Astrocyte of the hippocampus (primary cell): ENCODE data around the gene FANCL.
A peak's percentile ranks its signal among the peaks of the same experiment; 100 is the strongest.
"Not testable (repeated sequence)": the region's sequence is repeated elsewhere in the genome, so short reads cannot be mapped to it uniquely, and the experiment has no call there.

Experiments used
- DNase-seq: peaks from one replicate; pipeline ENCODE4 v3.0.0; 2011; ENCODE audit warnings: low read depth, low spot score

The FANCL gene

GRCh38 chr2:58240670-58241545 is at the start of gene FANCL:
Gene FANCL, minus strand, starts transcription at chr2:58241325. Its CDS starts 12 bp downstream, at chr2:58241313.
- peak; percentile 95 for DNase-seq

DNA sequence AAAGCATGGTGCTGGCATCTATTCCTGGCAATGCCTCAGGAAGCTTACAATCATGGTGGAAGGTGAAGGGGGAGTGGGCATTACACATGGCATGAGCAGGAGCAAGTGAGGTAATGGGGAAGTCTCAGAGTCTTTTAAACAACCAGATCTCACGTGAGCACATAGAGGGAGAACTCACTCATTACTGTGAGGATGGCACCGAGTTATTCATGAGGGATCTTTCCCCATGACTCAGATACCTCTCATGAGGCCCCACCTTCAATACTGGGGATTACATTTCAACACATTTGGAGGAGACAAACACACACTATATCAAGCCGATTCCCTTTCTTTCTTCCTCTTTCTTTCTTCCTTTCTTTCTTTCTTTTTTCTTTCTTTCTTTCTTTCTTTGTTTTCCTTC is 47.9 kb upstream of the FANCL start:
- DNase-seq: no peak

DNA sequence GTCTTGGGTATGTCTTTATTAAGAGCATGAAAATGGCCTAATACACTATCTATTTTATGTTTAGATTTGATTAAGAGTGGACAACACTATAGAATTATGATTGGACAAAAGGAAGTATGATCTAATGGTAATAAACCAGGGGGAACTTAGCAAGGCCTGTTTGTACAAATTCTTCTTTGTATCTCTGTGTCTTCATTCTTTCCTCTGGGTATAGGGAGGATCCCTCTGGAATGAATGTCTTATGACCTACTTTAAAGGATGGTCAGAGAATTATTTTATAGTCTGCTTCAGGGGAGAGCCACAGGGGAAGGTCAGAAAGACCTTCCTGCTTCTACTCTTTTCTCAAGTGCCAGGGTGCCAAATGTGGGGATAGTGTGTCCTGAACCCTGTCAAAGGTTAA is 42.8 kb upstream of the FANCL start:
- no peak for DNase-seq

- not testable (repeated sequence) for DNase-seq
Observed at GRCh38 chr2:58275144-58275543, 34.0 kb upstream of the FANCL start.

DNA sequence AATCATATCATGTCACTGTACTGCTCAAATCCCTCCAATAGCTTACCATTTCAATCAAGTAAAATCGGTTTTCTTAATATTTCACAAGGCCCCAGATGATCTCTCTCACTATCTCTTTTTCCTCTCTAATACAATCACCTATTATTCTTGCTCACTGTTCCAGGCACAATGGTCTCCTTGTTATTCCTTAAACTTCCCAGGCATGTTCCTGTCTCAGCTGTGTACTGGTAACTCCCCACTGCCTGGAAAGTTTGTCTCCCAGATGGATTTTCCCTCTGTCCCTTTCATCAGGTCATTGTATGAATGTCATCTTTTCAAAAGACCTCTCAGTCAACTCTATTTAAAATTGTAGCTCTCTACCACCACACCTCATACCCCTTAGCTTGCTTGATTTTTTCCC is 30.7 kb upstream of the FANCL start:
- no peak for DNase-seq

DNA sequence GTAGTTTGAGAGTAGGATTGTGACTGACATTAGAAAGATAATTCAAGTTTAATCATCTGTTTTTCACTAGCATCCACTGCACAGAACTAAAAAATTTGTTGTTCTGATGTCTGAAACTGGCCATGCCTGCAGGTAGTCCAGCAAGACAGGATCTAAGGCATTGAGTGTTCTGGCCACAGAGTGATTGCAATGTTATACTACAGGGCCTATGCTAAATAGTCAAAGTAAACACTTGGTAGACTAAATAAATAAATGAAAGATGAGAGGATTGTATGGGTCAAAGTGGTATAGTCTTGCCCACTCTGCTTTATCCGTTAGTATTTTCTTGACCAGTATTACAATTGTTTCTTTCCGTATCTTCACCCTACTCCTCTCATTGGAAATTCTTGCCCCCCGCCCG is 27.6 kb upstream of the FANCL start:
- DNase-seq: no peak

DNA sequence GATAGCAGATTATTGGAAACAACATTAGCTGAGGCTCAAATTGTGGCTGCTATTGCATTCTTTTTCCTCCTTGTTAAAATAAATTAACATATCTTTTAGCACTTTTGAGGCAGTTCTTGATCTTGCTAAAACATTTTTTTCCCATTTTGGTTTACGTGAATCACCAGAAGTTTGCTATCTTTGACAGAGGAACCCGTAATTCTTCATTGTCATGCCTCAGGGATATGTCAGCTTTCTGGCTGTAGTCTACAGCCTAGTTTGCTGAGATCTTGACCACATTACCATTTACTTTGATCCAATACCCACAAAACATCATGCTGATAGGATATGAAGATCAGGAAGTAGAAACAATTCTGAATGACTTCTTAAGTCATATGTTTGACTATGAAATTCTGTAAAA is 25.1 kb upstream of the FANCL start:
- DNase-seq: peak; percentile 35

GRCh38 chr2:58261209-58261608 is 20.1 kb upstream of the FANCL start:
- no peak for DNase-seq

GRCh38 chr2:58258456-58258855 is 17.3 kb upstream of the FANCL start:
- not testable (repeated sequence) for DNase-seq

- DNase-seq: not testable (repeated sequence)
Observed at GRCh38 chr2:58251331-58252201, 10.4 kb upstream of the FANCL start.

DNA sequence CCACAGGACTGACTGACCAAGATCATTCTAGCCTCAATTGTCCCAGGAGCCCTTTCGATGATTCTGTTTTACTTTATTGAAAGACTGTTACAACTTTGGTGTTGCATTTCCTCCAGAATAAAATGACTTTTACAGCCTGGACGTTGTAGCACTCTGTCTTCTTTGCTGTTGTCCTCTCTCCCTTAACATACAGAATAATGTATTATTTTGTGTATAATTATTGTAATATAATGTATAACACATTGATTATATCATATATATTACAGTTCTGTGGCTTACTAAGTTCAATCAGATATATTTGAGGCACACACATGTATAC is 380 bp upstream of the FANCL start:
- DNase-seq: no peak

- no peak for DNase-seq
Observed at GRCh38 chr2:58239243-58239925, 1.7 kb downstream of the FANCL start.

GRCh38 chr2:58237741-58238140 is 3.4 kb downstream of the FANCL start:
- no peak for DNase-seq

GRCh38 chr2:58235984-58236383 is 5.1 kb downstream of the FANCL start:
- DNase-seq: no peak

- DNase-seq: no peak
Observed at GRCh38 chr2:58235170-58235569, 6.0 kb downstream of the FANCL start.

DNA sequence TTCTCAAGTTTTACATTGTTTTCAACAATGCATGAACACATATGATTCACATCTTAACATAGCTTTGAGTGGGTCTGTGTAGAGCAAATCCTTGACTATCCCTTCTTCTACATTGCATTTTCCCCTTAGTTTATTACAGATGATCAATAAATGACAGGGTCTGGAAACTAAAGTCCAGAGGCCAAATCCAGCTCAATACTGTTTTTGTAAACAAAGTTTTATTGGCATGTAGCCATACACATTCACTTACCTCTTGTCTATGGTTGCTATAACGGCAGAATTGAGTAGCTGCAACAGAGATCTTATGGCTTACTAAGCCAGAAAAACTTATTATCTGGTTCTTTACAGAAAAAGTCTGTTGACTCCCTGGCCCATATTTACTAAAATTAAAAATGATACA is 12.8 kb downstream of the FANCL start:
- DNase-seq: no peak

DNA sequence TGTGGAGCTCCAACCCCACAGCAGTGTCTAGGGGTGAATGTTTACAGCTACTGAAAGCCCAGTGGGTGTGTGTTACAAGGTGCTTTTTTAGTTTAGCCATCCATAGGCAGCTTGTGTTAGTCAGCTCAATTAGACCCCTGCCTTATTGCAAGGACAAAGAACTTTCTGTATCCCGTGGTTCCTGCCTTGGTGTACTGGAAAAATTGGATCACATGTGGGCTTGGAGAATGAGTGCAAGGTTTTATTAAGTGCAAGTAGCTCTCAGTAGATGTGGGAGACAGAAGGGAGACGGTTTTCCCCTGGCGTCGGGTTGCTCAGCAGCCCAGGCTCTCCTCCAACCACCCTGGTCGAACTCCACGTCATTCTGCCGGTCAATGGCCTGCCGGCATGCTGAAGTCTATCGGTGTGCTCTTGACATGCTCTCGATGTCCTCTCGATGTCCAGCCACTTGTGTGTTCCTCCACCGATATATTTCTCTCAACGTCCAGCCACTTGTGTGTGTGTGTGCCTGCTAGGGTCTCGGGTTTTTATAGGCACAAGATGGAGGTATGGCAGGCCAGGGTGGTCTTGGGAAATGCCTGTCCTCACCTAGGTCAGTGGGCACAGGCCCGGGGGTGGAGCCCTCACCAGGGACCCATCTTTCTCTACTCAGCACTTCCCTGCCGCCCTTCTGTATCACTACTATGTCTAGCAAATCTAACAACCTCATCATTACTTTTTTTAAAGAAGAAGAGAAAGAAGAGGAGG is 13.8 kb downstream of the FANCL start:
- no peak for DNase-seq

DNA sequence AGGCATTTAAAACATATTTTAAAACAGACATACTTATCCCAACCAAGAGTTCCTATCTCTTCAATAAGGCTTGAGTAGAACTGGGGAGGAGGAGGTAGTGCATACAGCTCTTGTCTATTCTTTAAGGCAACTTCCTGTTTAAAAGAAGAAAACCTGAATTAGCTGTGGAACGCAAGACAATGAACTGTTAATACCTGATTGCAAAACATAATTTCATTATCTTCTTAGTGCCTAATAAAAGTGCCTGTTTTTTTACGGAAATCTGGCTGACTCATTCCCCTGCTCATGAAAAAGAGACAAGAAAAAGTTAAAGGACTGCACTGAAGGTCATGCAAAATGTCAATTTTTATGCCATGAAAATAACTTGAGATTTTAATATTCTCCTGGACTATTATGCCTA is 19.2 kb downstream of the FANCL start:
- no peak for DNase-seq

DNA sequence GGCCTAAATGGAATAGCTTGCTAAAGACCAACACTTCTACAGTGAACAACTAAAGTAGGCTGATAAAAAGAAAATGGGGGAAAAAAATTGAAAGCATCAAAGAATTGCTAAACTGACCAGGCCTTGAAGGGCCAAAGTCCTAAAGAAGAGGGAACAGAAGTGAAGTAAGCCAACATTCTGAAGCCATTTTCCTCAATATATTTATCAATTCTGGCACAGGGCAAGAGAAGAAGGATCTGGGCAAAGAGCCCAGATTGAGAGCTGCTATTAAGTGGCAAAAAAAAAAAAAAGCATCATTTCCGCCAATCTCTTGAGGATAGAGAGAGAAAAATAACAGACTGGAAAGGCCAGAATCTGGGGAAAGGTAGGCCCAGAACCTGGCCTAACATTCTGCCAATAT is 25.7 kb downstream of the FANCL start:
- peak; percentile 59 for DNase-seq

DNA sequence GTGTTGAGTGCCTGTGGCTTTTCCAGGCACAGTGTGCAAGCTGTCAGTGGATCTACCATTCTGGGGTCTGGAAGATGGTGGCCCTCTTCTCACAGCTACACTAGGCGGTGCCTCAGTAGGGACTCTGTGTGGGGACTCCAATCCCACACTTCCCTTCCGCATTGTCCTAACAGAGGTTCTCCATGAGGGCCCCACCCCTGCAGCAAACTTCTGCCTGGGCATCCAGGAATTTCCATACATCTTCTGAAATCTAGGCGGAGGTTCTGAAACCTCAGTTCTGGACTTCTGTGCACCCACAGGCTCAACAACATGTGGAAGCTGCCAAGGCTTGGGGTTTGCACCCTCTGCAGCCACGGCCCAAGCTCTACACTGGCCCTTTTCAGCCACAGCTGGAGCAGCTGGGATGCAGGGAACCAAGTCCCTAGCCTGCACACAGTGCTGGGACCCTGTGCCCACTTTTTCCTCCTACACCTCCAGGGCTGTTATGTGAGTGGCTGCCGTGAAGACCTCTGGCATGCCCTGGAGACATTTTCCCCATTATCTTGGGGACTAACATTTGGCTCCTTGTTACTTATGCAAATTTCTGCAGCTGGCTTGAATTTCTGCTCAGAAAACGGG is 30.1 kb downstream of the FANCL start:
- not testable (repeated sequence) for DNase-seq

GRCh38 chr2:58207189-58207588 is 33.9 kb downstream of the FANCL start:
- DNase-seq: no peak
